Measurements from ENCODE around the gene NOC3L.
"Not testable (repeated sequence)": the region's sequence is repeated elsewhere in the genome, so short reads cannot be mapped to it uniquely, and the experiment has no call there.

The NOC3L gene, protein sequence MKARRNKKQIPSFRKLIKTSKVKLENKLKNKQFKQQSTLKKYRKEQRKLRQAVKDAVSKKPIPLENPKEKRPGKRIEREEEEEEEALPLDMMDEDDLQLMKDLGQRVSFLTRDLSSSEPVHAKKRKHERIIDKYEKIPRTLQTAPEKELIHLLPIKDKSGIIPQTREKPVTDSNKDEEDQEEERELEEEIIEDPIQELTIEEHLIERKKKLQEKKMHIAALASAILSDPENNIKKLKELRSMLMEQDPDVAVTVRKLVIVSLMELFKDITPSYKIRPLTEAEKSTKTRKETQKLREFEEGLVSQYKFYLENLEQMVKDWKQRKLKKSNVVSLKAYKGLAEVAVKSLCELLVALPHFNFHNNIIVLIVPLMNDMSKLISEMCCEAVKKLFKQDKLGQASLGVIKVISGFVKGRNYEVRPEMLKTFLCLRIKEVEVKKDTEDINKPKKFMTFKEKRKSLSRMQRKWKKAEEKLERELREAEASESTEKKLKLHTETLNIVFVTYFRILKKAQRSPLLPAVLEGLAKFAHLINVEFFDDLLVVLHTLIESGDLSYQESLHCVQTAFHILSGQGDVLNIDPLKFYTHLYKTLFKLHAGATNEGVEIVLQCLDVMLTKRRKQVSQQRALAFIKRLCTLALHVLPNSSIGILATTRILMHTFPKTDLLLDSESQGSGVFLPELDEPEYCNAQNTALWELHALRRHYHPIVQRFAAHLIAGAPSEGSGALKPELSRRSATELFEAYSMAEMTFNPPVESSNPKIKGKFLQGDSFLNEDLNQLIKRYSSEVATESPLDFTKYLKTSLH

DNA sequence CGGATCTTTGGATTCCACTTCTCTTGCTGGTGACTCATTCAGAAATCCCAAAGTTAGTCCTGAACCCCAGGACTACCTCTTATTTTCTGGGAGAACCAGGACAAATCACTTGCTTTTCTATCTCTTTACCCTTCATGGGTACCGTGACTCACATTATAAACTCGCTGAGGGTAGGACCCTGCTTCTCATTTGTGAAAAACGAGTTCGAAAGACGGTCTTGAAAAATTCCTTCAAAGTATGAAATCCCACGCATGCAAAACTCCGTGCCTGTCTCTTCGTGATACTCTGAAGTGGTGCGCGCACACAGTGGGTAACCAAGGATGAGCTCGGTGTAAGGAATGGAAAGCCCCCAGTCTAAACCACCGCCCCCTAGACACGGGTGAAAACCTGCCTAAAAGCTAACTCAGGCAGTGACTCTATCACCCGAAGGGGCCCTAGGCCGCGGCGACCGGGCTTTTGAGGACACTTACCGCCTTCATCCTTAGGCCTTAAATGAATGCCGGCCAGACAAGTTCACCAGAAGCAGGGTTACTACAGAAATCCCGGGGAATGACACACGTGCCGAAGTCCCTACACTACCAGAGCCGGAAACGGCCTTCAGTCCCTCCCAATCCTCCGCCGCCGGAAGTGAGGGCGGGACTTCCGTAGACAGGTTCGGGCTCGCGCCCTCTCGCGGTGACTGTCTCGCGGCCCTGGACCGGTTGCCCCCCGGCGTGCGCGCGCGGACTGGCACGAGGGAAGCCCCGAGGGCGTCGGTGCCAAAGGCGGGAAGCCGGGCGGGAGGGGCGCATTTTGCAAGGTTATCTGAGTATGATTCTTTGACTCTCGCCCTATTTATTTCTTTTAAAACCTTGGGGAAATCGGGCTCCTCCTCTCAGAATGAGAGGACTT is at the start of gene NOC3L:
Gene NOC3L, minus strand, starts transcription at position 580 of the 891 bp plus-strand sequence. Its CDS starts 101 bp downstream, at position 479.
- DNase-seq (ENCODE audit: low read depth), result peak; percentile 99

DNA sequence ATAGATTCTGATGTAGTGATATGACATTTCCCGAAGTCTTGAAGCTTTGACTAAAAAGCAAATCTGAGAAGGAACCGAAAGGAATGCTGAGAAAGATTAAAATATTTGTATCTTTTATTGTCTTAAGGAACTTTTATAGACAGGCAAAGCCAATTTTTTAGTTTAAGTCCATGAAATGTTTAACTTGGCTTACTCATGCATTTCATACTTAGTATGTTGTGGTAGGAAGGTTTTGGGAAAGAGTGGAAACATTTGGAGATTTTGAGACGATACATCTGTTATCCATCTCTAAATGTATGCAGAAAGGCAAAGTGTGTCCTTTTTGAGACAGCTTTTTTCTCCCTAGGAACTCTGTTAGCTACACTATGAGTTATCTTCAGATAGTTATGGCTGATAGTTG is 49.7 kb upstream of the NOC3L start:
- DNase-seq (ENCODE audit: low read depth), result no peak

DNA sequence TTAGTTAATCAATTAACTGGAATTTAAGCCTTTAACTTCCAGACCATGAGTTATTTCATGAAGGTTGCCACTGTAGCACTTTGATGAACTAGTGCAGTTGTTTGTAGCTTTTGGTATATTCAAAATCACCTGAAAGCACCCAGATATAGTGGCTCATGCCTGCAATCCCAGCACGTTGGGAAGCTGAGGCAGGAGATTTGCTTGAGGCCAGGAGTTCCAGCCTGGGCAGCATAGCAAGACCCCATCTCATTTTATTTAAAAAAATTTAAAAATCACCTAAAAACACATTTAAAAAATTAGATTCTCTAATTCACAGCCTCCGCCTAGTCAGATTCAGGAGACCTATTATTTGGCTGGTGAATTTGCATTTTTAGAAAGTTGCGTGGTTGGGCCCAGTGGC is 48.6 kb upstream of the NOC3L start:
- no peak for DNase-seq (ENCODE audit: low read depth)

DNA sequence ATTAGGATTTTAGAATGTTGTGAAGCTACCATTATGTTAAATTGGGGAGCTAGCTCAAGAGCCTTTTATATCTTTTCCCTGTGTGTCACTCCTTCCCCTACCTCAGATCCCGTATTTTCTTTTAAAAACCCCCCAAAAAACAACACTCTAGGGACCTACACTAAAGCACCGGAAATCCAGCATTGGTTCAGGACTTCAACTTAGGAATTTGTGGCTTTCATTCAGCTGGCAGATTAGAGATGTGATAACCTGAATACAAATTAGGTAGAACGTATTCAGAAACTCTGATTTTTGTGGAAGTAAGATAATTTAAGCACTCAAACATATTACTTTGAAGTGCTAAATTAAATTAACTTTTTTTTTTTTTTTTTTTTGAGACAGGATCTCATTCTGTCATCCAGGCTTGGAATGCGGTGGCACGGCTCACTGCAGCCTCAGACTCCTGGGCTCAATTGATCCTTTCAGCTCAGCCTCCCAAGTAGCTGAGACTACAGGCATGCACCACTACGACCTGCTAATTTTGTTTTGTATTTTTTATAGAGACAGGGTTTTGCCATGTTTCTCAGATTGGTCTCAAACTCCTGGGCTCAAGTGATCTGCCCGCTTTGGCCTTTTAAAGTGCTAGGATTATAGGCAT is 46.4 kb upstream of the NOC3L start:
- DNase-seq (ENCODE audit: low read depth), result no peak

DNA sequence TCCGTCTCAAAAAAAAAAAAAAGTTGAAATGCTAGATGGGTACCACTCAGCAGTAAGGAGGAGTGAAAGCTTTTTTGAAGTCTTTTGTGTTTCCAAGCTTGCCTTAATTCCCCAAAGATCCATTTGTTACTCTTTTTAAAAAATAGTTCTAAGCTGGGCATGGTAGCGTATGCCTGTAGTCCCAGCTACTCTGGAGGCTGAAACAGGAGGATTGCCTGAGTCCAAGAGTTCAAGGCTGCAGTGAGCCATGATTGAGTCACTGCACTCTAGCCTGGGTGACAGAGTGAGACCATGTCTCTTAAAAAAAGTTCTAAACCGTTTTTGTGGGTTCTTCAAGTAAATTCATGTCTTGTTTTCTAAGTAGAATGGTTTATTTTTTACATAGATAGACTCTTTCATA is 44.9 kb upstream of the NOC3L start:
- DNase-seq (ENCODE audit: low read depth), result peak; percentile 33

DNA sequence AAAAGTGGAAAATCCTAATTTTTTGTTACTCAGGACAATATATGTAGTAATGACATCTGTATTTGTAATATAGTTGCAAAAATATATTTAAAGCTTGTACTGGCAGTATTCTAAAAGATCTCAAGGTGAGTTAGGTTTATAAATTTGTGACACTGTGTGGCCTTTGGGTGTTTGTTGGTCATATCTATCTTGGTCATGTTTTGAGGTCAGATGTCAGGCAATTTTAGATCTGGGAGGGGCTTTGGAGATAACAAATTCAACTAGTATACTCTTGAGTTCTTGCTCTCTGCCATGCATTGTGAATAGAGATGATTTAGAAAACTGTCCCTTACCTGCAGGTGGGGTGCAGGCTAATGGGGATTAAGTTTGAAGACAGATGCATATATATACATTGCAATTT is 42.7 kb upstream of the NOC3L start:
- DNase-seq (ENCODE audit: low read depth), result no peak

DNA sequence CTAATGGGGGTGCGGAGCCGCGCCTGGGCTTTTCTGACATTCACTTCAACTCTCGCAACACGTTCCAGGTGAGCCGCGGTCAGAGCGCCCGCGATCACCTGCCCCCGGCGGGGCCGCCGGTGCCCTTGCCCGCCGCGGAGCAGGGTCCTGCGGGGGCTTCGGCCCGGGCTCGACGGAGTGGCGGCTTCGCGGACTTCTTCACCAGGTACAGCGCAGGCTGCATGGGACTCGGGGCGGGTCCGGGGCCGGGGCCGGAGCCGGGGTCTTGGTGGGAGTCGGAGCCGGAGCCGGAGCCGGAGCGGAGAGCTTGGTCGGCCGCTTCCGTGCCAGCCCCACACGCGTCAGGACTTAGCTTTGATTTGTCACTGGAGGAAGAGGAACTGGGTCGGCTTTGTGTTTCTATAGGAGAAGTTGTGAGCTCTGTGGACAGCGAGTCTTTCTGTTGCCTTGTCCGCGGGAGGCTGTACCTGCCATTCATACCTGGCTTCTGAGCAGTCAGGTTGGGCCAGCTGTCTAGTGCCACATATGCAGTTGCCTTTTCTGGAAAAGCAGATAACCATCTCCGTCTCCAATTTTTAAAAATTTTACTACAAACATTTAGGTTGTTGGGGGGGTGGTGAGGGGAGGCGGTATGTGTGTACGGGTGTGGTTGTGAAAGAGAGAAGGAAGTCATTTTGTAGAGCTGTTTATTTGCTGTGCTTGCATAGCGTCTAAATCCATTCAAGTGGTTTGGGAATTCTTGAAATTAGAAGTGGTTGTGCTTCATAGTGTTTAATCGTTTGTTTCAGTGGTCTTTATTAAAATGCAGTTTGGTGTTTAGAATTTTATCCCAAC is 40.9 kb upstream of the NOC3L start:
- peak; percentile 84 for DNase-seq (ENCODE audit: low read depth)

DNA sequence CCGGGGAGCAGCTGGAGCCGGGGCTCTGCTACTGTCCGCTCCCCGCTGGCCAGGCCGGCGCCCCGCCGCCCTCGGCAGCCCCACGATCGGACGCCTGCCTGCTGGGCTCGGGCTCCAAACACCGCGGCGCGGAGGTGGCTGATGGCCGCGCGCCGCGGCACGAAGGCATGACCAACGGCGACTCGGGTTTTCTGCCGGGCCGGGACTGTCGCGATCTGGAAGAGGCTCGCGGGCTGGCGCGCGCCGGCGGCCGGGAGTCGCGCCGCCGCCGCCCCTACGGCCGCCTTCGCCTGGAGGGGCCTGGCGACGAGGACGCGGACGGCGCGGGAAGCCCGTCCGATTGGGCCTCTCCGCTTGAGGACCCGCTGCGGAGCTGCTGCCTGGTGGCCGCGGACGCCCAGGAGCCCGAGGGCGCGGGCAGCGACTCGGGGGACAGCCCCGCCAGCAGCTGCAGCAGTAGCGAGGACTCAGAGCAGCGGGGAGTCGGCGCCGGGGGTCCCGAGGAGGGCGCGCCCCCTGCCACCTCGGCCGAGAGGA is 40.2 kb upstream of the NOC3L start:
- peak; percentile 56 for DNase-seq (ENCODE audit: low read depth)

DNA sequence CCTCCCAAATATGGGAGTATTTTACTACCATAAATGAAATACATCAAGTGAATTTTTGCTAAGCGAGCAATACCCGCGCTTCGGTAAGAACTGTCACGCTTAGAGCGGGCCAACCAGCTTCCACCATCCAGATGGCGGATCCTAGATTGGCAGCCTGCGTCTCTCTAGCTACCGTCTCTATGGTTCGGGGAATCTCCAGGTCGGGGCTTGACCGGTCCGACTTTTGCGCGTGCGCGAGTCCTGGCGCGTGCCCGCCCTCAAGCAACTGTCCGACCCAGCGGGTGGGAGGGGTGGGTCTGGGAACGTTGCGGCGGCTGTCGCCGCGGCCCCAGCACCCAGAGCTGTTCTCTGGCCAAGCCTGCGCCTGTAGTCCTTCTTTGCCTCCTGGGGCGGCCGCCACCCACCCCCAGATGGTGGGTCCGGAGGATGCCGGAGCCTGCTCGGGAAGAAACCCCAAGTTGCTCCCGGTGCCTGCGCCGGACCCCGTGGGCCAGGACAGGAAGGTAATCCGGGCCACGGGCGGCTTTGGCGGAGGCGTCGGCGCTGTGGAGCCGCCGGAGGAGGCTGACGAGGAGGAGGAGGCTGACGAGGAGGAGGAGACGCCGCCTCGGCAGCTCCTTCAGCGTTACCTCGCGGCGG is 39.6 kb upstream of the NOC3L start, which contains the start of gene TBC1D12:
Gene TBC1D12, plus strand, starts transcription at position 338 of the 639 bp plus-strand sequence. Its CDS starts 73 bp downstream, at position 411.
- DNase-seq (ENCODE audit: low read depth), result peak; percentile 98

DNA sequence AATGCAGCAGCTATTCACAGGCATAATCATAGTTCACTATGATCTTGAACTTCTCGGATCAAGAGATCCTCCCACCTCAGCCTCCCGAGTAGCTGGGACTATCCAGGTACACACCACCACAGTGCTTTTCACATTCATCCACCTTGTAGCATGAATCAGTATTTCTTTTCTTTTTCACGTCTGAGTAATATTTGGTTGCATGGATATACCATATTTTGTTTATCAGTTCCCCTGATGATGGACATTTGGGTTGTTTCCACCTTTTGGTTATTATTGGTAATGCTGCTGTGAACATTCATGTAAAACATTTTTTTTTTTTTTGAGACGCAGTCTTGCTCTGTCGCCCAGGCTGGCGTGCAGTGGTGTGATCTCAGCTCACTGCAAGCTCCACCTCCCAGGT is 36.0 kb upstream of the NOC3L start:
- peak; percentile 40 for DNase-seq (ENCODE audit: low read depth)

DNA sequence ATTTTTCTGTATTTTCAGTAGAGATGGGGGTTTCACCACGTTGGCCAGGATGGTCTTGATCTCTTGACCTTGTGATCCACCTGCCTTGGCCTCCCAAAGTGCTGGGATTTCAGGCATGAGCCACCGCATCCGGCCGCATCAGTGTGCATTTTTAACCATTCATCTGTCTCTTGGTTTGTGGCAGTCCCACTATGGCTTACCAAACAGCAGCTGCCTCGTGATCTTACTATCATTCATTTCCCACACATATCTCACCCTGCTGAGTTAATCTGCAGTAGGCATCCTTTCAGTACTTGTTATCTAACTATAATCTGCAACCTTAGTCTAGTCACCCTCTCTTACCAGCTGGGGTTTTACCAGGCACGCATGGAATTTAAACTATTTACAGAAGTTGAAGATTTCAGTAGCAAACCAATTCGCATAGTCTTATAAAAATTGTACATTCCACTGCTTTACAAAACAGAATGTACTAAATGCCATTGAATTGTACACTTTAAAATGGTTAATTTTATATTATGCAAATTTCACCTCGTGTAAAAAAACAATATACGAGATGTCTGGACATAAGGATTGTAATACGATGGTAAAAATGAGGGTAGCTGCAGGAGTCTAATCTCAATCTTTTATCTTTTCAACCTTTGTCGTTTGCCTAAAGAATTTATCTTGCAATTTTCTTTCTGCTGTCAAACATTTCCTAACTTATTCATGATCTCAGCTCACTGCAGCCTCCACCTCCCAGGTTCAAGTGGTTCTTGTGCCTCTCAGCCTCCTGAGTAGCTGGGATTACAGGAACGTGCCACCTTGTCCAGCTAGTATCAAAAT is 35.0 kb upstream of the NOC3L start:
- DNase-seq (ENCODE audit: low read depth), result peak; percentile 92

DNA sequence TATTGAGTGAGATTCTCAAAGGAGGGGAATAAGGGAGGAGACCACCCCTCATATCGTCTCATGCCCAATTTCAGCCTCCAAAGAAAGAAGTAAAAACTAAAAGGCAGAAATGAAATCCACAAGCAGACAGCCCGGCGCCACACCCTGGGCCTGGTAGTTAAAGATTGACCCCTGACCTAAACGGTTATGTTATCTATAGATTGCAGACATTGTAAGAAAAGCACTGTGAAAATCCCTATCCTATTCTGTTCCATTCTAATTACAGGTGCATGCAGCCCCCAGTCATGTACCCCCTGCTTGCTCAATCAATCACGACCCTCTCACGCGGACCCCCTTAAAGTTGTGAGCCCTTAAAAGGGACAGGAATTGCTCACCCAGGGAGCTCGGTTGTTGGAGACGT is 29.4 kb upstream of the NOC3L start:
- DNase-seq (ENCODE audit: low read depth), result not testable (repeated sequence)

DNA sequence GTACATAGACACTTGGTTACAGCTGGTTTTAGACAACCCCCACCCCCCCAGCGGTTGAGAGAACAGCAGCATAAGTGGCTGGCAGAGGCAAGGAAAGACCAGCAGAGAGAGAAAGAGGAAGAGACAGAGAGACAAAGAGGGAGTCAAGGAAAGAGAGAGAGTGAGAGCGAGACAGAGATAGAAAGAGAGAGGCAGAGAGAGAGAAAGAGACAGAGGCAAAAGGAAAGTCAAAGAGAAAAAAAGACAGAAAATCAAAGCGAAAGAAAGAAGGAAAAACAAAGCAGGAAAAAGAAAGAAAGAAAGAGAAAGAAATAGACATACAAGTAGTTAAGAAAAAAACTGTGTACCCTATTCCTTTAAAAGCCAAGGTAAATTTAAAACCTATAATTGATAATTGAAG is 23.0 kb upstream of the NOC3L start:
- not testable (repeated sequence) for DNase-seq (ENCODE audit: low read depth)

DNA sequence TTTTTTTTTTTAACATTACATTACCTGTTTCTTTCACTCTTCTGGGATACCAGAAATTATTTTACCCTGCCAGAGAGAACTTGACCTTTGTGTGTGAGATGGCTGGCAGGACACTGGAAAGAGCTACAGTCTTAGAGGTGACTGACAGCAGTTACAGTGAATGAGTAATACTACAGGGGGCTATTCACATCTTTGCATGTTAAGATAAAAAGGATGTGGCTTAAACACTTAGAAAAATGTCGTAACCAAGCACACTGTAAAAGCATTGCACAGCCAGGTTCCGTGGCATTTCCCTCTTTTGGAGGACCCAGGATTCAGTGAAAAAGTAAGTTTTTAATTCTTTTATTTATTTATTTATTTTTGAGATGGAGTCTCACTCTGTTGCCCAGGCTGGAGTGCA is 20.8 kb upstream of the NOC3L start:
- peak; percentile 27 for DNase-seq (ENCODE audit: low read depth)

DNA sequence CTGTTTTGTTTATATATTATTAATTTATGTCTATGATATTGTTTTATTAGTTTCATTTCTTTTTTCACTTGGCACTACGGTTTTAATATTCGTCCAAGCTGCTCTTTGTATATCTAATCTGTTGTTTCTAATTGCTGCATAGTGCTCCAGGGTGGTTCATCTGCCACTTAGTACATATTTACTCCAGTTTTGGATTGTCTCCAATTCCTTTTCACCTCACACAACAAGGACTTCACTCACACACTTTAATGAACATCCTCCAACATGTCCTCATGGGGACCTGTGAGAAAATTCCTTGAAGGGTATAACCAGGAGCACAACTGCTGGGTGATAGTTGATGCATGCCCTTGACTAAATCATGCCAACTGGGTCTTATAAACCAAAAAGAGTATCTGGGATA is 14.1 kb upstream of the NOC3L start:
- no peak for DNase-seq (ENCODE audit: low read depth)

DNA sequence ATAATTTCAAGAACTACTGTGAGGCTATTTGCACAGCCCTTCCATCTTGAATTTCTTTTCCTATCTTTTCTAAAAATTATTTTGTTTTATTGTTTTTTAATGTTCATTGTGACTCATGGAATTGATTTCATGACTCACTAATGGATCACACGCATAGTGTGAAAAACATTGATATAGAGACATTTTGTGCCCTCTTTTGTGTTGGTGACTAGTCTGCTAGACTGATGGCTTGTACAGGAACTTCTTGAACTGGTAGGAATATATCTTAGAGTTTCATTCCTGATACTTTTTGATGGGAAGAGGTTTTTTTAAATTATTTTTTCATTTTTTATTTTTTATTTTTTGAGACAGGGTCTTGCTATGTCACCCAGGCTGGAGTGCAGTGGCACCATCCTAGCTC is 12.6 kb upstream of the NOC3L start:
- no peak for DNase-seq (ENCODE audit: low read depth)

DNA sequence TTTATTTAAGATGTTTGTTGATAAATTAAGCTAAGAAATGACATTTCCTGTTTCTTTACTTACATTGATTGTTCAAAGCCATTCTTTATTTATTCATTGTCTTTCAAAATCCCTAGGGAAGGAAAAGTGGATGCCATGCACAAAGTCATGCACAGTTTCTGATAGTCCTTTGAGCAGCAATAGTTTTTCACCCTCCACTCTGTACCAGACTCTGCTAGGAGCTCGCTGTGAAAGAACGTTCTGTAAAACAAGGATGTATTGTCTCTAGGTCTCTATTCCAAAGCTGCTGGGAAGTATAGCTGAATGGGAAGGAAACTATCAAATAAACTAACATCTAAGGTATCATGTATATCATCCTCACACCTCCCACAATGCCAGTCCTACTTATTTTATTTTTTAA is 7.8 kb upstream of the NOC3L start:
- DNase-seq (ENCODE audit: low read depth), result no peak

DNA sequence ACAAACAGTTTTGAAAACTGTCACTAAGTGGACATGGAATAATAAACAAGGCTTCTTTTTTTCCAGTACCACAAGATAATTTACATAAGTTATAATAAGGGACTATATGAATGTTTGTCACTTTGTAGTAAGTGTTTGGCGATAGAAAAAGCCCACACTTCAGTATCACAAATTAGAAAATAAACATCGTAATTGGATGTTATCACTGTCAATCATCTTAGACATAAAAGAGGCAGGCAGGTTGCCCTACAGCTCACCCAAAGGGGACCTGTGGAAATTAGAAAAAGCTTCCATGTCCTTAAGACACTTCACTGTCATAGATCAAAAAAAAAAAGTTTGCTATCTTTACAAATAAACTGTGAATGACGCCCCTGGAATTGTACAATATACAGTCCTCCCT is 3.6 kb upstream of the NOC3L start:
- no peak for DNase-seq (ENCODE audit: low read depth)

DNA sequence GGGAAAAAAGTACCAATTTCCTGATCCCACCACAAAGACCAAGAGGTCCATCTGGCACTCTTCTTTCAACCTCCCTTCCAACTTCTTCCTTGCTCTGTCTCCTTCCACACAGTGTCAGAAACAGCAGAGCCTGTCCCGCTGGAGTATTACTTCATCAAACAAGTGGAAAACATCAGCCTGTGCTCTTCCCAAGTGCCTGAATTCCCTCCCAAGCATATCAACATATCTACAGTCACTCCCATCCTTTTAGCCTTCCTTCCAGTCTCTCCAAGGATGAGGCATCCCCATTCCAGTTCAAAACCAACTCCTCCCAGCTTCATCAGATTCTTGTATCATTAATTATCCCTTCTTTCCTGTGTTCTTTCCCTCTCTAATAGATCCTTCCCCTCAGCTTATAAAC is 1.7 kb upstream of the NOC3L start:
- DNase-seq (ENCODE audit: low read depth), result no peak
